BJ (cell line): ENCODE results near the gene CHST11. TPM values are rescaled to one million over a fixed set of nuclear protein-coding genes. Genes with fewer than 3 reads are reported as not detected.
A peak's percentile ranks its signal among the peaks of the same experiment; 100 is the strongest.

Experiments
- CTCF ChIA-PET: fragments of 350-600 bp; formaldehyde crosslinking; extraction: SDS; loops from one replicate; lab custom pipeline; 2021; ENCODE audit warnings: antibody characterized with exemption, inconsistent platforms; lab: Yijun Ruan, JAX
- POLR2A ChIA-PET: fragments of 300-600 bp; sonication (Branson Sonifier 250); formaldehyde crosslinking; extraction: SDS; loops from one replicate; lab custom pipeline; 2021; ENCODE audit warnings: antibody characterized with exemption; lab: Charles Lee
- DNase-seq: peaks from one replicate; pipeline ENCODE4 v3.0.0-alpha.2; 2011; ENCODE audit warnings: low read depth
- H3K27me3 ChIP-seq: 2 replicates; pipeline ENCODE4 v1.6.0; 2011; ENCODE audit warnings: low read length; ENCODE audit not compliant: control insufficient read depth, insufficient read depth
- H3K36me3 ChIP-seq: 2 replicates; pipeline ENCODE4 v1.5.1; 2011; ENCODE audit warnings: low read length; ENCODE audit not compliant: control insufficient read depth, insufficient read depth
- H3K4me3 ChIP-seq: 2 replicates; pipeline ENCODE4 v1.5.1; 2011; ENCODE audit warnings: low read depth, mild to moderate bottlenecking, control low read depth, low read length
- polyA plus RNA-seq: library from polyadenylated mRNA; depleted of rRNA; stranded (reverse); fragments of >200 nt; gene quantifications from 2 replicates; pipeline ENCODE4 v1.2.3, GENCODE V29; 2011
- TF ChIP-seq, protein P1 (sequence below): IDR thresholded peaks from 2 replicates; pipeline ENCODE4 v1.5.1; 2011; ENCODE audit warnings: low read depth, mild to moderate bottlenecking, control low read depth, inconsistent platforms, low read length, moderate library complexity; ENCODE audit not compliant: insufficient read depth

CHST11 gene
- polyA plus RNA-seq, 1 experiment: 7.3 TPM

GRCh38 chr12:104453133-104453532 is 3.6 kb upstream of the CHST11 start:
- no peak for DNase-seq
- TF ChIP-seq, protein P1, sequence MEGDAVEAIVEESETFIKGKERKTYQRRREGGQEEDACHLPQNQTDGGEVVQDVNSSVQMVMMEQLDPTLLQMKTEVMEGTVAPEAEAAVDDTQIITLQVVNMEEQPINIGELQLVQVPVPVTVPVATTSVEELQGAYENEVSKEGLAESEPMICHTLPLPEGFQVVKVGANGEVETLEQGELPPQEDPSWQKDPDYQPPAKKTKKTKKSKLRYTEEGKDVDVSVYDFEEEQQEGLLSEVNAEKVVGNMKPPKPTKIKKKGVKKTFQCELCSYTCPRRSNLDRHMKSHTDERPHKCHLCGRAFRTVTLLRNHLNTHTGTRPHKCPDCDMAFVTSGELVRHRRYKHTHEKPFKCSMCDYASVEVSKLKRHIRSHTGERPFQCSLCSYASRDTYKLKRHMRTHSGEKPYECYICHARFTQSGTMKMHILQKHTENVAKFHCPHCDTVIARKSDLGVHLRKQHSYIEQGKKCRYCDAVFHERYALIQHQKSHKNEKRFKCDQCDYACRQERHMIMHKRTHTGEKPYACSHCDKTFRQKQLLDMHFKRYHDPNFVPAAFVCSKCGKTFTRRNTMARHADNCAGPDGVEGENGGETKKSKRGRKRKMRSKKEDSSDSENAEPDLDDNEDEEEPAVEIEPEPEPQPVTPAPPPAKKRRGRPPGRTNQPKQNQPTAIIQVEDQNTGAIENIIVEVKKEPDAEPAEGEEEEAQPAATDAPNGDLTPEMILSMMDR: no peak
- no peaks in the 10 kb centered on the region for H3K36me3 ChIP-seq
- ChIA-PET CTCF (no interaction called here), POLR2A (no interaction called here)
- peaks cover 2% of the 10 kb centered on the region for H3K27me3 ChIP-seq
- H3K4me3 ChIP-seq: no peak overlapping the region

DNA sequence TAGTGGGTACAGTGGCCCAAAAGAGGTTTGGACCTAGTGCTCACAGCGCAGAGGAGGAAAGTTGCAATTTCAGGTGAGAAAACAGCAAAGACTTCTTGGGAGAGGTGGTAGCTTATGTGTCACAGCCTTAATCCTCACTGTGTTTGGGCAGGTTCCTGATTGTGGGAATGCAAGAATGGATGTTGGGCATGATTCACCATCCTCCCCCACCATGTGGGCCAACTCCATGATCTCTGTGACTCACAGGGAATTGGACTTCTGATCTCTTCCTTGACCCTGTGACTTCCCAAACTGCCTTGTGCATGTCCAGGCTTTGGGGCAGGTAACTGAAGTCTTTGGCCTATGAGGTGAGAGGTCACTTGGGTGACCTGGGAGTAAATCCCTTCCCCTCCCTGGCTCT is 1.8 kb upstream of the CHST11 start:
- ChIA-PET POLR2A (no interaction called here), CTCF (no interaction called here)
- Histone ChIP-seq H3K36me3 (no peaks in the 10 kb centered on the region), H3K27me3 (no peaks in the 10 kb centered on the region; the same call in 1 of the 2 replicates), H3K4me3 (no peak overlapping the region)
- TF ChIP-seq, protein P1: no peak
- no peak for DNase-seq

- ChIA-PET CTCF (interaction anchor here (1.2 to 1.9 kb wide), 2 partner anchors 29 to 214 kb away, joined by 3 to 7 read pairs; no protein-coding TSS in a partner anchor), POLR2A (no interaction called here)
- H3K27me3 ChIP-seq: no peaks in the 10 kb centered on the region
- no peak for DNase-seq
- TF ChIP-seq, protein P1: no peak
- H3K36me3 ChIP-seq: no peaks in the 10 kb centered on the region
- peak overlapping the region; percentile 68 for H3K4me3 ChIP-seq
Measured at GRCh38 chr12:104455578-104456416, 951 bp upstream of the CHST11 start.

- ChIA-PET CTCF (interaction anchor here (0.8 to 1.9 kb wide), 6 partner anchors 9 to 213 kb away, joined by 3 to 7 read pairs (median 4); no protein-coding TSS in a partner anchor), POLR2A (interaction anchor here (0.7 kb wide), 1 partner anchor 176 kb away, joined by 8 read pairs; no protein-coding TSS in a partner anchor)
- Histone ChIP-seq H3K36me3 (no peaks in the 10 kb centered on the region), H3K4me3 (peak overlapping the region; percentile 68), H3K27me3 (no peaks in the 10 kb centered on the region)
- TF ChIP-seq, protein P1: peak; percentile 49; the same call in 1 of the 2 replicates
- DNase-seq: no peak
Measured at GRCh38 chr12:104456950-104457745, 400 bp downstream of the CHST11 start.
